Neuron (in vitro differentiated cells): ENCODE data around the gene IL32.

Experiments
- H2AFZ ChIP-seq: one replicate; pipeline ENCODE4 v1.6.1; 2013; ENCODE audit warnings: low read depth, mild to moderate bottlenecking, inconsistent platforms, low read length, moderate library complexity
- H3K27me3 ChIP-seq: one replicate; pipeline ENCODE4 v1.6.1; 2013; ENCODE audit warnings: low read length; ENCODE audit not compliant: insufficient read depth
- H3K36me3 ChIP-seq: one replicate; pipeline ENCODE4 v1.6.1; 2013; ENCODE audit warnings: low read length; ENCODE audit not compliant: insufficient read depth
- H3K4me1 ChIP-seq: one replicate; pipeline ENCODE4 v1.6.1; 2013; ENCODE audit warnings: low read length; ENCODE audit not compliant: insufficient read depth
- H3K4me3 ChIP-seq: 2 replicates; pipeline ENCODE4 v1.5.1; 2013; ENCODE audit warnings: mild to moderate bottlenecking, low read length, moderate library complexity
- H3K9me3 ChIP-seq: one replicate; pipeline ENCODE4 v1.6.1; 2013; ENCODE audit warnings: low read length

Gene IL32

GRCh38 chr16:3023669-3024478 lies 41.6 kb upstream of the IL32 start, which contains the start of the genes HCFC1R1 and THOC6:
HCFC1R1 (minus strand) TSS chr16:3023942; CDS start chr16:3023941, 1 bp downstream.
THOC6 (plus strand) TSS chr16:3024035; CDS start chr16:3024327, 292 bp downstream.
- Histone ChIP-seq H3K36me3 (peaks cover 19% of the 10 kb centered on the region), H2AFZ (peak within 1 kb of the TSS; percentile 22), H3K9me3 (no peaks in the 10 kb centered on the region), H3K4me3 (peak within 1 kb of the TSS; percentile 56), H3K4me1 (peaks cover 27% of the 10 kb centered on the region), H3K27me3 (no peaks in the 10 kb centered on the region)

- H3K4me1 ChIP-seq, result peaks cover 27% of the 10 kb centered on the region
- no peaks in the 10 kb centered on the region for H3K9me3 ChIP-seq
- no peaks in the 10 kb centered on the region for H3K27me3 ChIP-seq
- no peak overlapping the region for H2AFZ ChIP-seq
- no peak overlapping the region for H3K4me3 ChIP-seq
- H3K36me3 ChIP-seq, result peaks cover 19% of the 10 kb centered on the region
Observed at GRCh38 chr16:3025032-3026002, 40.1 kb upstream of the IL32 start.

DNA sequence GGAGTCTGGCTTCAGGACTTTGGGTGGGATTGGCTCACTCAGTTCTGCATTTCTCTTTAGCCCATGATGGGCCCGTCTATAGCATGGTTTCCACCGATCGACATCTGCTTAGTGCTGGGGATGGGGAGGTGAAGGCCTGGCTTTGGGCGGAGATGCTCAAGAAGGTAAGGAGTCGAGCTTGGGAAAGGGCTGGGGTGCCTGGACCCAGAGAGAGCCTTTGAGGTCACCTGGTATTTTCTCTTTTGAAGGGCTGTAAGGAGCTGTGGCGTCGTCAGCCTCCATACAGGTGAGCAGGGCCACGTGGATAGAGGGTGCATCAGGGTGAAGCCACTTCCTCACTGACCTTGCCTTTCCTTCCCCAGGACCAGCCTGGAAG lies 39.4 kb upstream of the IL32 start:
- no peak overlapping the region for H3K4me3 ChIP-seq
- H3K36me3 ChIP-seq, result peaks cover 19% of the 10 kb centered on the region
- no peak overlapping the region for H2AFZ ChIP-seq
- H3K27me3 ChIP-seq, result no peaks in the 10 kb centered on the region
- no peaks in the 10 kb centered on the region for H3K9me3 ChIP-seq
- H3K4me1 ChIP-seq, result peaks cover 22% of the 10 kb centered on the region

DNA sequence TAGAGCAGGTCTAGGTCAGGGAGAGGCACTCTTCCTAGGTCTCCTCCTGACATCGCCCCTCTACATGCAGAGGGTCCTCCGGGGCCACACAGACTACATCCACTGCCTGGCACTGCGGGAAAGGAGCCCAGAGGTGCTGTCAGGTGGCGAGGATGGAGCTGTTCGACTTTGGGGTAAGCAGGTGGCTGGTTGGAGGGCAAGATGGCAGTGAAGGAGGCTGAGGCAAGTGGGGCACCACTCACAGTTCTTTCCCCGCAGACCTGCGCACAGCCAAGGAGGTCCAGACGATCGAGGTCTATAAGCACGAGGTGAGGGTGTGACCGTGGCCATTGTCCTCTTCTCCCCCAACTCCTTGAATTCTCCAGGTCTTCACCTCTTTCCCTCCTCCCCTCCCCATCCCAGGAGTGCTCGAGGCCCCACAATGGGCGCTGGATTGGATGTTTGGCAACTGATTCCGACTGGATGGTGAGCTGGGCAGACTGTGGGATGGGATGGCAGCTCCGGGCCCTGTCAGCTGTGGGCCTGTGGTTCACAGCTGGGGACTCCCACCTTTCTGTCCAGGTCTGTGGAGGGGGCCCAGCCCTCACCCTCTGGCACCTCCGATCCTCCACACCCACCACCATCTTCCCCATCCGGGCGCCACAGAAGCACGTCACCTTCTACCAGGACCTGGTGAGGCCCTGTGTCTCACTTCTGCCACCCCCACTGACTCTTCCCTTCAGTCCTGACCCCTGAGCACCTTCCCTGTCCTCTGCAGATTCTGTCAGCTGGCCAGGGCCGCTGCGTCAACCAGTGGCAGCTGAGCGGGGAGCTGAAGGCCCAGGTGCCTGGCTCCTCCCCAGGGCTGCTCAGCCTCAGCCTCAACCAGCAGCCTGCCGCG lies 38.6 kb upstream of the IL32 start:
- Histone ChIP-seq H3K9me3 (no peaks in the 10 kb centered on the region), H3K4me3 (no peak overlapping the region), H3K36me3 (peaks cover 19% of the 10 kb centered on the region), H3K4me1 (peaks cover 18% of the 10 kb centered on the region), H3K27me3 (no peaks in the 10 kb centered on the region), H2AFZ (no peak overlapping the region)

DNA sequence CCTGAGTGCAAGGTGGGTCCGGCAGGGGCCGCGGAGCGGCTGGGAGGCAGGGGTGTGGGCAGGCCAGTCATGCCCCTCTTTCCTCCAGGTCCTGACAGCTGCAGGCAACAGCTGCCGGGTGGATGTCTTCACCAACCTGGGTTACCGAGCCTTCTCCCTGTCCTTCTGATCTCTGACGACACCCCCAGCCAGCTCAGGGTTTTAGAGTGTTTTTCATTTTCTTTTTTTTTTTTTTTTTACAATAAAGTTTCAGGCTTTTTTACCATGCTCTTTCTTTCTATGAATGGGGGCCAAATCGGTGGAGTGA lies 38.0 kb upstream of the IL32 start:
- Histone ChIP-seq H3K27me3 (peaks cover 2% of the 10 kb centered on the region), H3K4me3 (no peak overlapping the region), H3K36me3 (peaks cover 19% of the 10 kb centered on the region), H3K9me3 (no peaks in the 10 kb centered on the region), H3K4me1 (peaks cover 12% of the 10 kb centered on the region), H2AFZ (no peak overlapping the region)

GRCh38 chr16:3027983-3028715 lies 37.3 kb upstream of the IL32 start:
- peaks cover 19% of the 10 kb centered on the region for H3K36me3 ChIP-seq
- H3K27me3 ChIP-seq, result peaks cover 7% of the 10 kb centered on the region
- no peaks in the 10 kb centered on the region for H3K9me3 ChIP-seq
- no peak overlapping the region for H2AFZ ChIP-seq
- H3K4me1 ChIP-seq, result peaks cover 5% of the 10 kb centered on the region
- no peak overlapping the region for H3K4me3 ChIP-seq

GRCh38 chr16:3028716-3029319 lies 36.6 kb upstream of the IL32 start:
- Histone ChIP-seq H3K4me3 (no peak overlapping the region), H3K9me3 (no peaks in the 10 kb centered on the region), H2AFZ (no peak overlapping the region), H3K36me3 (peaks cover 19% of the 10 kb centered on the region), H3K4me1 (no peaks in the 10 kb centered on the region), H3K27me3 (peaks cover 14% of the 10 kb centered on the region)

DNA sequence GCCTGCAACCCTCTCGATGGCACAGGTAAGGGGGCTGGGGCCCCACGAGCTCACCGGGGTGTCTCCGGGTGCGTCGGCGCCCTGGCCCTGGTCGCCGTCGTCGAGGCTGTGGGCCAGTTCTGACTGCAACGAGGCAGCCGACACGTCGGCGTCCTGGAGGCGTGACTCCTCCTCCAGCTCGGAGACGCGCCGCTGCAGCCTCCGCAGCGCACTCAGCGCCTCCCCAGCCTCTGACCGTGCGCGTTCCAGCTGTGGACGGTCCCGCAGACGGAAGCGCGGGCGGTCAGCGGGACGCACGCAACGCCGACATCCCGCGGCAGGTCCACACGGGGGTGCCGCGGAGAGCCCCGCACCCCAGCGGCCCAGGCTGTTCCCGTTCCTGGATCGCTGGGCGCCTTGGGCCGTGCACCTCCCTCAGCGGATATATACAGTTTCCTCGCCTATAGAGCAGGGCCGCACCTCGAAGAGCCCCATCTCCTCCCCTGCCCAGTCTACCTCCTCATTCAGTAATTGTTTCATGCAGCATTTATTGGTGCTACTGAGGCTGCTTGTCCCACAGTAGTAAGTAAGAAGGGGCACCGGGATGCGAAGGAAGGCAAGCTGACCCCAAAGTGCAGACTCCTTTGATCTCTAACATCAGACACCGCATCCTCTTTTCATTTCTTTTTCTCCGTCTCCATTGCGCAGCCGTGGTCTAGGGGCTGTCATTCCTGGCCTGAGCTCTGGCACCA lies 35.8 kb upstream of the IL32 start:
- Histone ChIP-seq H3K9me3 (no peaks in the 10 kb centered on the region), H2AFZ (no peak overlapping the region), H3K27me3 (peaks cover 18% of the 10 kb centered on the region), H3K36me3 (peaks cover 19% of the 10 kb centered on the region), H3K4me3 (no peak overlapping the region), H3K4me1 (no peaks in the 10 kb centered on the region)

DNA sequence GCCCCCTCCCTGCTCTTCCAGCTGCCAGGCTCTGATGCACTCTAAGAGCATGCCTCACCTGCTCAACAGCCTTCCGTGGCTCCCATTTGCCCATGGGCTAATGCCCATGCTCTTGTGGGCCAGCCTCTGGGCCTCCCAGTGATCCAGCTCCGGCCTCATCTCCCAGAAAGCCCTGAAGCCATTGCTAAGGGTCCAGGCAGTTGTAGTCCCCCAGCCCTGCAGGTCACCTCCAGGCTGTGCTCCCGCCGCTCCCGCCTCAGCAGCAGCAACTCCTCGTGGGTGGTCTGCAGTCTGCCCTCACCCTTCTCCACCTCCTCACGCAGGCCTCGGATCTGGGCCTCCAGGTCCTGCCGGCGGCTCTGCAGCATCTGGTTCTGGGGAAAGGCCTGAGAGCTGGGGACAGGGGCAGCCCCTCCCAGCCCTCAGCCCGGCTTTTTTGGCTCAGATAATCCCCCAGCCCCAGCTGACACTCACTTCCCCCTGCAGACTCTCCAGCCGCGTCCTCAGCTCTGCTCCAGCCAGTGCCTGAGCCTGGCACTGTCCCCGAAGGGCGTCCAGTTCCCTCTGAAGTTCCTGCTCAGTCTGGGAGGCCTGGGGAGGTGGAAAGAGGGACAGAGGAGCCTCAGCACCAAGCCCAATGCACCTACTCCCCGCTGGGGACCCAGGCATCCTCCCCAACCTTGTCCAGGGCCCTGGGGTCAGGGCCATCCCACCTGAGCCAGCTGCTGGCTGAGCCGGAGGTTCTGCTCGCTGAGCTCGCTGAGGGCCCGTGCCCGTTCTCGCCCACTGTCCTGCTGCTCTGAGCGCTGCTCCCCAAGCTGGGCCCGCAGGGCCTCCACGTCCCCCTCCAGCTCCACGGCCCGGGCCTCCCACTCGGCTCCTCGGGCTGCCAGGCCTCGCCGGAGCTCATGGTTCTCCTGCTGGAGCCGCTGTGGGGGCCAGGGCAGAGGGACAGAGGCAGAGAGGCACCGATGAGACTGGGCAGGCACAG lies 34.9 kb upstream of the IL32 start:
- Histone ChIP-seq H3K27me3 (peaks cover 24% of the 10 kb centered on the region), H3K9me3 (no peaks in the 10 kb centered on the region), H3K4me1 (no peaks in the 10 kb centered on the region), H3K4me3 (no peak overlapping the region), H2AFZ (no peak overlapping the region), H3K36me3 (peaks cover 17% of the 10 kb centered on the region)

- Histone ChIP-seq H3K36me3 (no peaks in the 10 kb centered on the region), H2AFZ (no peak overlapping the region), H3K4me3 (no peak overlapping the region), H3K27me3 (peaks cover 43% of the 10 kb centered on the region), H3K4me1 (no peaks in the 10 kb centered on the region), H3K9me3 (no peaks in the 10 kb centered on the region)
Observed at GRCh38 chr16:3032624-3033023, 32.8 kb upstream of the IL32 start.
